ENCODE measurements around the gene RDH13.
"Not testable (repeated sequence)": the region's sequence is repeated elsewhere in the genome, so short reads cannot be mapped to it uniquely, and the experiment has no call there.

Gene RDH13

GRCh38 chr19:55070466-55071128 is 7.6 kb upstream of the RDH13 start:
- peak overlapping the region; percentile 89; the same call in 1 of the 2 replicates for H3K27ac ChIP-seq
- TF ChIP-seq ZFX (IDR thresholded peaks at IDR 0.05; ENCODE audit: borderline replicate concordance) (no peak), CTCF (IDR thresholded peaks at IDR 0.05) (no peak)

GRCh38 chr19:55069865-55070197 is 6.9 kb upstream of the RDH13 start:
- no peak for TF ChIP-seq ZFX (IDR thresholded peaks at IDR 0.05; ENCODE audit: borderline replicate concordance)
- no peak for TF ChIP-seq CTCF (IDR thresholded peaks at IDR 0.05)
- peak overlapping the region; percentile 89 for H3K27ac ChIP-seq

DNA sequence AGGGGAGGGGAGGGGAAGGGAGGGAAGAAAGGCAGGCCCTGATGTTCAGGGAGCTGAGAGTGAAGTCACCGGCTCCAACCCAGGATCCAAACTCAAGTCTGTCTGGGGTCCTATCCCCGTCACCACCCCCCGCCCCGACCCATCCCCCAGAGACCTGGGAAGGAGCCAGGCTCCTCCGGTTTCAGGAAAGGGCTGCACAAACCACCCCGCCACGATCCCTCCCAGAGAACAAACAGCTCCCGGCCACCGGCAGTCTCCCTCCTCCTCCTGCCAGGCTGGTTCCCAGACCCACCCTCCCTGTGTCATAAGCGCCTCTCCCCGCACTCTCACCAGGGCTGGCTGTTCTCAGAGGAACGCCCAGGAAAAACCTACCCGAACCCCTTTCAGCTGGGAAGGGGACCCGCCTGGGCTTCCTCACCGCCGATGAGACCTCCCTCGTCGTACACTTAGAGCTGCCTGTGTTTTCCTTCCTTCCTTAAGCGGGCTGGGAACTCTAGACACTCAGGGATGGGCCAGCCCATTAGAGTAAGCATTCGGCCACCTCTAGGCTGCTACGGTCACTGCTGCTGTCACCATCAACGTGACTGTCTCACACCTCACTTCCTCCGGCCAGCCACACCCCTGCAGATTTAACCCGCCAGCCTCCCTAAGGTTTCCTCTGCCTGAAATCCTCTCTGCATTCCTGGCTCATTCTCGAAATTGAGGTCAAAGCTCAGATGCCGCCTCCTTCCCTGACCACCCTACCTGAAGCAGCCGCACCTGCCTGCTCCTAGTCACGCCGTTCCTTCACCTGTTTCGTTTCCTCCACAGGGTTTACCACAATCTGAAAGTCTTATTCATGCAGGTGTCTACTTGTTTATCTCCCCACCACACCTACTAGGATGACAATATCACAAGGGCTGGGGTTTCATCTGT is 6.3 kb upstream of the RDH13 start:
- TF ChIP-seq ZFX (IDR thresholded peaks at IDR 0.05; ENCODE audit: borderline replicate concordance), result no peak
- TF ChIP-seq CTCF (IDR thresholded peaks at IDR 0.05), result 0 out of 2 replicates have a peak, but pooled peaks have one; percentile 5
- peak overlapping the region; percentile 89 for H3K27ac ChIP-seq

DNA sequence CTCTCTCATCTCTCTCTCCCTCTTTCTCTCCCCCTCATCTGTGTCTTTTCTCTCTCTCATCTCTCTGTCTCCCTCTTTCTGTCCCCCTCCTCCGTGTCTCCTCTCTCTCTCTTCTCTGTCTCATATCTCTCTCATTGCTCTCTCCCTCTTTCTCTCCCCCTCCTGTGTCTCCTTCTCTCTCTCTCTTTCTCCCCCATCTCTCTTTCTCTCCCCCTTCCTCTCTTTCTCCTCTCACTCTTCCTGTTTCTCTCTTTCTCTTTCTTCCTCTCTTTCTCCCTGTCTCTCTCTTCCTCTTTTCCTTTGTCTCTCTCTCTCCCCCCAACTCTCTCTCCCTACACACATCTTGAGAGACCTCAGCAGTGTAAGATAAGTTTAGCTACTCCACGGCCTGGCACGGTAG is 4.9 kb upstream of the RDH13 start:
- TF ChIP-seq CTCF (IDR thresholded peaks at IDR 0.05) (no peak), ZFX (IDR thresholded peaks at IDR 0.05; ENCODE audit: borderline replicate concordance) (no peak)

GRCh38 chr19:55066107-55066709 is 3.3 kb upstream of the RDH13 start:
- TF ChIP-seq ZFX (IDR thresholded peaks at IDR 0.05; ENCODE audit: borderline replicate concordance) (no peak), CTCF (IDR thresholded peaks at IDR 0.05) (no peak)
- no peak overlapping the region for H3K27ac ChIP-seq

More for the DNA sequence above, 4.9 kb upstream of the RDH13 start:
- H3K27ac ChIP-seq, result no peak overlapping the region

- not testable (repeated sequence) for H3K27ac ChIP-seq
These were observed 2.6 kb upstream of the RDH13 start for GRCh38 chr19:55065516-55065915.

GRCh38 chr19:55063492-55063843 is 520 bp upstream of the RDH13 start:
- H3K27ac ChIP-seq, result no peak overlapping the region
- TF ChIP-seq CTCF (IDR thresholded peaks at IDR 0.05) (no peak), ZFX (IDR thresholded peaks at IDR 0.05; ENCODE audit: borderline replicate concordance) (no peak)

DNA sequence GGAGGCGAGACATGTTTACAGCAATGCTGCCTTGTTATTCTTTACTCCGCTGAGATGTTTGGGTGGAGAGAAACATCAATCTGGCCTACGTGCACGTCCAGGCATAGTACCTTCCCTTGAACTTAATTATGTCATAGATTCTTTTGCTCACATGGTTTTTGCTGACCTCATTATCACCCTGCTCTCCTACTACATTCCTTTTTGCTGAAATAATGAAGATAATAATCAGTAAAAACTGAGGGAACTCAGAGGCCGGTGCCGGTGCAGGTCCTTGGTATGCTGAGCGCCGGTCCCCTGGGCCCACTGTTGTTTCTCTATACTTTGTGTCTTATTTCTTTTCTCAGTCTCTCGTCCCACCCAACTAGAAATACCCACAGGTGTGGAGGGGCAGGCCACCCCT is 2.7 kb downstream of the RDH13 start:
- not testable (repeated sequence) for H3K27ac ChIP-seq
